ENCODE measurements around the gene MZT2A.
"Not testable (repeated sequence)": the region's sequence is repeated elsewhere in the genome, so short reads cannot be mapped to it uniquely, and the experiment has no call there.

The MZT2A gene

DNA sequence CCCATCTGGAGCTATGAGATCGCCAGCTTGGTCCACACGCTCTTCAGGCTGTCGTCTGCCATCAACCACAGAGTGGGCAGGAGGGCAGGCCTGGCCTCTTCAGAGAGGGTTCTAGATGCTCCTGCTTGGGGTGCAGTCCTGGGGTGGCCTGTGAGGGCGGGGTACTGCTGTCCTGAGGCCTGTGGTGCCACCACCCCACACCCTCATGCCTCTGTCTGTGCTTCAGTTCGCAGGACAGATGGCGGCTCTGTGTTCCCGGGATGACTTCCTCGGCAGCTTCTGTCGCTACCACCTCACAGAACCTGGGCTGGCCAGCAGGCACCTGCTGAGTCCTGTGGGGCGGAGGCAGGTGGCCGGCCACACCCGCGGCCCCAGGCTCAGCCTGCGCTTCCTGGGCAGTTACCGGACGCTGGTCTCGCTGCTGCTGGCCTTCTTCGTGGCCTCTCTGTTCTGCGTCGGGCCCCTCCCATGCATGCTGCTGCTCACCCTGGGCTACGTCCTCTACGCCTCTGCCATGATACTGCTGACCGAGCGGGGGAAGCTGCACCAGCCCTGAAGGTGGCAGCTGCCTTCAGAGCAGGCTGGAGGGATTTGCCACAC lies 27.8 kb upstream of the MZT2A start:
- not testable (repeated sequence) for DNase-seq

DNA sequence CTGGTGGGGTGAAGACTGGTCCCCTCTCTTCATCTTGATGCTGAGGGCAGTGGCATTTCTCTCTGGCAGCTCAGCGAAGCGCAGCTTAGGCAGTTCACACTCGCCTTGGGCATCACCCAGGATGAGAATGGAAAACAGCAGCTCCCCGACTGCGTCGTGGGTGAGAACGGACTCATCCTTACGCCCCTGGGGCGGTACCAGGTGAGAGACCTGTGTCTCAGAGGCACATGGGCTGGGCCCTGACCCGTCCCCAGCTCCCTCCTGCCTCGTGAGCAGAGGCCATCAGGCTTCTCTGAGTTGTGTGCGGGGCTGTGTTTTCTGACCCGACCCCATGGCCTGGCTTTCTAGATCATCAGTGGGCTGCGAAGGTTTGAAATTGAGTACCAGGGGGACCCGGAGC lies 27.3 kb upstream of the MZT2A start:
- no peak for DNase-seq

- not testable (repeated sequence) for DNase-seq
These were observed 26.3 kb upstream of the MZT2A start for GRCh38 chr2:131518531-131518930.

- not testable (repeated sequence) for DNase-seq
These were observed 25.7 kb upstream of the MZT2A start for GRCh38 chr2:131517856-131518255.

GRCh38 chr2:131517106-131517831 lies 25.1 kb upstream of the MZT2A start:
- DNase-seq: no peak

DNA sequence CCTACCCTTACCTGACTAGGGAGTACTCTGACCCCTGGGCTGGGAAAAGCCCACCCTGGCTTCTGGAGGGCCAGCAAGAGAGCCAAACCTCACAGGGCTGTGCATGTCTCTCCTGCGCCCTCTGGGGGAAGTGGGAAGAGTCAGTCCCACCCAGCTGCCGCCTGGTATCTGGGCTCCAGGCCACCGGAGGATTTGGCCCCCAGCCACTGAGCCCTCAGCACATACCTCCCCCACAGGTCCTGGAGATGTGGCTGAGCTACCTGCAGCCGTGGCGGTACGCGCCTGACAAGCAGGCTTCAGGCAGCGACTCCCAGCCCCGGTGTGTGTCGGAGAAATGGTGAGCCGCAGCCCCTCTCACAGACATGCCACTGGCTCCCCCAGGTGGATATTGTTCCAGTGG lies 24.4 kb upstream of the MZT2A start:
- DNase-seq: not testable (repeated sequence)

DNA sequence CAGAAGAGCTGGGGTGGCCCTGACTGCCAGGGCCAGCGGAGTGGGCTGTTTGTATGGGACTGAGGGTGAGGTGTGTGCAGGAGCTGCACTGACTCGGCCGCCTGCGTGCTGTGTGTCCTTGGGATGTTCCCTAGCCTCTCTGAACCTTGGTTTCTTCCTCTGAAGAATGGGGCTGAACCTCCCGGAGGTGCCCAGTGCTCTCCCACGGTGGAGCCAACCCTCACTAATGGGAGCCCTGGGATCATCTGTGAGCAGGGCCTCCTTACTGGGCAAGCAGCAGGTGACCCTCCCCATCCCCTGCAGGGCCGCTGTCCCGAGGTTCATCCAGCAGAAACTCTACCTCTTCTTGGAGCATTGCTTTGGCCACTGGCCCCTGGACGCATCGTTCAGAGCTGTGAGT lies 23.8 kb upstream of the MZT2A start:
- no peak for DNase-seq

GRCh38 chr2:131515235-131515634 lies 23.0 kb upstream of the MZT2A start:
- DNase-seq: not testable (repeated sequence)

GRCh38 chr2:131514408-131515166 lies 22.4 kb upstream of the MZT2A start:
- DNase-seq: not testable (repeated sequence)

GRCh38 chr2:131511969-131512870 lies 20.0 kb upstream of the MZT2A start:
- not testable (repeated sequence) for DNase-seq

- not testable (repeated sequence) for DNase-seq
These were observed 19.2 kb upstream of the MZT2A start for GRCh38 chr2:131511291-131511968.

DNA sequence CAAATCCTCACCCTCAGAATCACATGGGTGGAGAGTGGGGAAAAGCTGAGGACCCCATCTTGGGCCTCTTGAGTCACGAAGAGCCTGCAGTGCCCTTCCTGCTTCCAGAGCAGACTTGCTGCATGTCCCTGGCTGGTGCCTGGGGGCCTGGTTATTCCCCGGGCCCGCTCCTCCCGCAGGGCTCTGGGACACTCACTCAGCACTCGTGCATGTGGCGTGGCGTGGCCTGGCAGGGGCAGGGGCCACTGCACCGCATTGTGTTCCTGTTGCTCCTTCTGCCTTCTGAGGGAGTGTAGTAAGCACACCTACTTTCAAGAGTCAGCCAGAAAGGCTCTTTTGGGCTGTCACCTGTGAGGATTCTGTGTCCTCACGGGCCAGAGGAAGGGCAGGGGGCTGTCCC lies 17.4 kb upstream of the MZT2A start:
- DNase-seq: no peak

GRCh38 chr2:131504082-131504750 lies 12.0 kb upstream of the MZT2A start:
- not testable (repeated sequence) for DNase-seq

DNA sequence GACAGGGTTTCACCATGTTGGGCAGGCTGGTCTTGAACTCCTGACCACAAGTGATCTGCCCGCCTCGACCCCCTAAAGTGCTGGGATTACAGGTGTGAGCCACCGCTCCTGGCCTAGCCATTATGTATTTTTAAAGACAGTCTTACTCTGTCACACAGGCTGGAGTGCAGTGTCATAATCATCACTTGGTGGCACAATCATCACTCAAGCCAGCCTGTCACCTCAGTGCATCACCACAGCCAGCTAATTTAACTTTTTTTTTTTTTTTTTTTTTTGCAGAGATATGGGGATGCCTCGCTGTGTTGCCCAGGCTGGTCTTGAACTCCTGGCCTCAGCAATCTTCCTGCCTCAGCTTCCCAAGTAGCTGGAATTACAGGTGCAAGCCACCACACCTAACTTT lies 11.4 kb upstream of the MZT2A start:
- not testable (repeated sequence) for DNase-seq

GRCh38 chr2:131498321-131498973 lies 6.2 kb upstream of the MZT2A start:
- not testable (repeated sequence) for DNase-seq

DNA sequence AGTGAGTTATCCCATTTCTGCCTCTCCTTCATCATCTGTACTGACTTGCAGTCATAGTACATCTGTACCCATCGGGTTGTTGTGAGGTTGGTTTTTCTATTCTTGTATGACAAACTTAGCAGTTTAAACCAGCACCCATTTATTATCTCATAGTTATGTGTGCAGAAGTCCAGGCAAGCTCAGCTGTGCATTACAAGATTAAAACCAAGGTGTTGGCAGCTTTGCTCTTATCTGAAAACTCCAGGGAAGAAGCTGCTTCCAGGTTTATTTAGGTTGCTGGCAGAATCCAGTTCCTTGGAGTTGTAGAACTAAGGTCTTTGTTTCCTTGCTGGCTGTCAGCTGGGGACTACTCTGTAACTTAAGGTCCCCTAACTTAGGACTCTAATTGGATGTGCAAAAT lies 3.3 kb upstream of the MZT2A start:
- not testable (repeated sequence) for DNase-seq

- no peak for DNase-seq
These were observed 1.2 kb upstream of the MZT2A start for GRCh38 chr2:131493199-131493968.

DNA sequence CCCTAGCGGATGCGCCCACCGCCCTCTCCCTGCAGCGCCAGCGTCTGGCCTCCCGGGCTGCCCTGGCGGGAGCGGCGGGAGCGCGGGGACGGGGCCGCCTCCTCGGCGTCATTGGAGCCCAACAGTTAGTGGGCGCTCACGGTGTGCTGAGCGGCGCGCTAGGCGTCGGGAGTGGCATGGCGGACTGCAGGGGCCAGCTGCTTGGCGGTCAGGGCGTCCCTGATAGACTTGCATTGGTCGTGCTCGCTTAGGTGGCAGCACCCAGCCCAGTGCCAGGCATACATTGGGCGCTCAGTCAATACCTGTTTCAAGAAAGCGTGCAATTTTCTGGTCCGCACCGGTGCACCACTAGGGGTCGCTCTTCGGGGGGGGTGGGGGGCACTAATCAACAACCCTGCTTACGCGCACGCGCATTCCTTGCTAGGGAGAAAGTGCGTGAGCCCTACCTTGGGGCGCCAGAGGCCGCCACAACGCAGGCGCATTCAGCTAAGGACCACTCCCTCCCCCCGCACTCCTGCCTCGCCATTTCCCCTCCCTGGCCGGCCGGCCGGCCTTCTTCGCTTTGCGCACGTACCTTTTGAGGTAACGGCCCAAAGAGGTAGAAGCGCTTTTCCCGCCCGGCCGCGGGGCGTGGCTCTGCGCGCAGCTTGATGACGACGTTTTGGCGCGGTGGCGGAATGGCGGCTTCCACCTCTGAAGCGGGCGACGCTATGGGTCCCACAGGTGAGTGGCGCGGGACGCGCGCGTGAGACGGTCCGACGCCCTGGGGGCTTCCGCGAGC lies 411 bp upstream of the MZT2A start:
- DNase-seq: peak; percentile 98

- DNase-seq: not testable (repeated sequence)
These were observed 744 bp downstream of the MZT2A start for GRCh38 chr2:131491469-131491836.

Data from NCI-H226 (cell line).